Measurements from ENCODE around the gene ATP6V0D1. TPM values are rescaled to one million over a fixed set of nuclear protein-coding genes. Genes with fewer than 3 reads are reported as not detected.
A peak's percentile ranks its signal among the peaks of the same experiment; 100 is the strongest.

The ATP6V0D1 gene
- total and polyA plus RNA-seq, 2 experiments from 2014 or later: 20.6 to 68.7 TPM

DNA sequence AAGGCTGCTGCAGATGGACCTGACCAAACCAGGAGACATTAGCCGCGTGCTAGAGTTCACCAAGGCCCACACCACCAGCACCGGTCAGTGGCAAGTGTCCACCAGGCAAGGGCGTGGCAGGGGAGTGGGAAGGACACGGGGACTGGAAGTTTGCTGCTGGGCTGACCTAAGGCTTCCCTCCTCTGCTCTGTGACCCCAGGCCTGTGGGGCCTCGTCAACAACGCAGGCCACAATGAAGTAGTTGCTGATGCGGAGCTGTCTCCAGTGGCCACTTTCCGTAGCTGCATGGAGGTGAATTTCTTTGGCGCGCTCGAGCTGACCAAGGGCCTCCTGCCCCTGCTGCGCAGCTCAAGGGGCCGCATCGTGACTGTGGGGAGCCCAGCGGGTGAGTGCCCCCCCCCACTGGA is 45.2 kb downstream of the ATP6V0D1 start:
- no peaks in the 10 kb centered on the region for H3K27me3 ChIP-seq (ENCODE audit: insufficient read depth)
- peaks cover 3% of the 10 kb centered on the region; the same call in 1 of the 2 replicates for H3K36me3 ChIP-seq (ENCODE audit: insufficient read depth)
- H3K27ac ChIP-seq (ENCODE audit: low read depth): no peak overlapping the region
- H3K9me3 Mint-ChIP-seq: peaks cover 3% of the 10 kb centered on the region; the same call in 1 of the 3 replicates
- no peak overlapping the region for H2AFZ ChIP-seq
- H4K20me1 ChIP-seq (replicated peaks; ENCODE audit: insufficient read depth): no peaks in the 10 kb centered on the region
- H3K4me3 ChIP-seq: no peak overlapping the region
- no peak for DNase-seq (ENCODE audit: low spot score)
- no peak for TF ChIP-seq EZH2phosphoT487 (IDR thresholded peaks at IDR 0.05; ENCODE audit: unreplicated experiment)
- TF ChIP-seq ZNF114 (CRISPR knock-in tag; IDR thresholded peaks at IDR 0.05): no peak
- TF ChIP-seq, protein P1, sequence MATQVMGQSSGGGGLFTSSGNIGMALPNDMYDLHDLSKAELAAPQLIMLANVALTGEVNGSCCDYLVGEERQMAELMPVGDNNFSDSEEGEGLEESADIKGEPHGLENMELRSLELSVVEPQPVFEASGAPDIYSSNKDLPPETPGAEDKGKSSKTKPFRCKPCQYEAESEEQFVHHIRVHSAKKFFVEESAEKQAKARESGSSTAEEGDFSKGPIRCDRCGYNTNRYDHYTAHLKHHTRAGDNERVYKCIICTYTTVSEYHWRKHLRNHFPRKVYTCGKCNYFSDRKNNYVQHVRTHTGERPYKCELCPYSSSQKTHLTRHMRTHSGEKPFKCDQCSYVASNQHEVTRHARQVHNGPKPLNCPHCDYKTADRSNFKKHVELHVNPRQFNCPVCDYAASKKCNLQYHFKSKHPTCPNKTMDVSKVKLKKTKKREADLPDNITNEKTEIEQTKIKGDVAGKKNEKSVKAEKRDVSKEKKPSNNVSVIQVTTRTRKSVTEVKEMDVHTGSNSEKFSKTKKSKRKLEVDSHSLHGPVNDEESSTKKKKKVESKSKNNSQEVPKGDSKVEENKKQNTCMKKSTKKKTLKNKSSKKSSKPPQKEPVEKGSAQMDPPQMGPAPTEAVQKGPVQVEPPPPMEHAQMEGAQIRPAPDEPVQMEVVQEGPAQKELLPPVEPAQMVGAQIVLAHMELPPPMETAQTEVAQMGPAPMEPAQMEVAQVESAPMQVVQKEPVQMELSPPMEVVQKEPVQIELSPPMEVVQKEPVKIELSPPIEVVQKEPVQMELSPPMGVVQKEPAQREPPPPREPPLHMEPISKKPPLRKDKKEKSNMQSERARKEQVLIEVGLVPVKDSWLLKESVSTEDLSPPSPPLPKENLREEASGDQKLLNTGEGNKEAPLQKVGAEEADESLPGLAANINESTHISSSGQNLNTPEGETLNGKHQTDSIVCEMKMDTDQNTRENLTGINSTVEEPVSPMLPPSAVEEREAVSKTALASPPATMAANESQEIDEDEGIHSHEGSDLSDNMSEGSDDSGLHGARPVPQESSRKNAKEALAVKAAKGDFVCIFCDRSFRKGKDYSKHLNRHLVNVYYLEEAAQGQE (IDR thresholded peaks at IDR 0.05; ENCODE audit: unreplicated experiment): no peak
- no peak for TF ChIP-seq POLR2AphosphoS5 (IDR thresholded peaks at IDR 0.05; ENCODE audit: low read depth)
- no peak for TF ChIP-seq CREB1 (CRISPR knock-in tag; IDR thresholded peaks at IDR 0.05; ENCODE audit: low read depth)
- H3K27ac Mint-ChIP-seq: no peak overlapping the region
- H3F3A ChIP-seq (replicated peaks; ENCODE audit: low read depth): no peaks in the 10 kb centered on the region
- peaks cover 20% of the 10 kb centered on the region for H3K4me1 Mint-ChIP-seq
- ATAC-seq: peak; percentile 5; the same call in 1 of the 3 replicates
- H3K4me1 ChIP-seq (ENCODE audit: insufficient read depth): peaks cover 9% of the 10 kb centered on the region; the same call in 1 of the 2 replicates
- H3K27me3 Mint-ChIP-seq (ENCODE audit: insufficient read depth, low read depth, poor library complexity): peaks cover 25% of the 10 kb centered on the region
- no peaks in the 10 kb centered on the region for H3K9me2 ChIP-seq (ENCODE audit: insufficient read depth)
- peaks cover 19% of the 10 kb centered on the region for H3K36me3 Mint-ChIP-seq (ENCODE audit: low read depth)
- no peaks in the 10 kb centered on the region for H3K79me2 ChIP-seq (replicated peaks; ENCODE audit: insufficient read depth)
- H3K4me2 ChIP-seq: no peak overlapping the region
- no peak overlapping the region for H3K4me3 Mint-ChIP-seq

DNA sequence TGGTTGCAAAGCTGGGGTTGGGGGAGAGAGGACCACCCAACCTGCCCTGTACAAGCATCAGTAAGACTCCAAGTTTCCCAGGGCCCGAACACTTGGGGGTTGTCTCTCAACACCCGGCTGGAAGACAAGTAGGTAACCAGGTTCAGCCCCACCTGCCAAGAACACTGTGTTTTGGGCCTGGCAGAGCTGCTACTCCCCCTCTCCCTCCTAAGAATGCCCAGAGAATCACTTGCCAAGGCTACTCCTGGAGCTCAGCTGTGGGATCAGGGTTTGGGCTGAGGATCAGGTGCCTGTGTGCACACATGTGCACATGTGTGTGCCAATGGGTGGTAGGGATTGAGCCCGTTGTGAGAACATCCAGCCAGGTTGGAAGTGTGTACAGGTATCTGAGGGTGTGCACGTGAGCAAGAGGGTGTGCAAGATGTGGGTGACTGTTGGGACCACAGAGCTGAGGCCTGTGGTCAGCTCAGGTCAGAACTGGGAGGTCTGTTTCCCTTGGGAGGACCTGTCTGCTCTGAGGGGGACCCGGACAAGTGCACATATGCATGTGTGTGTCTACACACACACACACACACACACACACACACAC is 47.7 kb downstream of the ATP6V0D1 start:
- Mint-ChIP-seq H3K27ac (no peak overlapping the region), H3K4me1 (peaks cover 36% of the 10 kb centered on the region)
- peaks cover 23% of the 10 kb centered on the region for H3K27me3 ChIP-seq (ENCODE audit: insufficient read depth)
- TF ChIP-seq ZNF114 (CRISPR knock-in tag; IDR thresholded peaks at IDR 0.05) (no peak), EZH2 (IDR thresholded peaks at IDR 0.05; ENCODE audit: low read depth, unreplicated experiment) (no peak), POLR2AphosphoS5 (IDR thresholded peaks at IDR 0.05; ENCODE audit: low read depth) (no peak), CREB1 (CRISPR knock-in tag; IDR thresholded peaks at IDR 0.05; ENCODE audit: low read depth) (no peak), ZNF331 (CRISPR knock-in tag; IDR thresholded peaks at IDR 0.05; ENCODE audit: low read depth) (no peak), JUNB (IDR thresholded peaks at IDR 0.05; ENCODE audit: unreplicated experiment) (no peak)
- TF ChIP-seq, protein P2, sequence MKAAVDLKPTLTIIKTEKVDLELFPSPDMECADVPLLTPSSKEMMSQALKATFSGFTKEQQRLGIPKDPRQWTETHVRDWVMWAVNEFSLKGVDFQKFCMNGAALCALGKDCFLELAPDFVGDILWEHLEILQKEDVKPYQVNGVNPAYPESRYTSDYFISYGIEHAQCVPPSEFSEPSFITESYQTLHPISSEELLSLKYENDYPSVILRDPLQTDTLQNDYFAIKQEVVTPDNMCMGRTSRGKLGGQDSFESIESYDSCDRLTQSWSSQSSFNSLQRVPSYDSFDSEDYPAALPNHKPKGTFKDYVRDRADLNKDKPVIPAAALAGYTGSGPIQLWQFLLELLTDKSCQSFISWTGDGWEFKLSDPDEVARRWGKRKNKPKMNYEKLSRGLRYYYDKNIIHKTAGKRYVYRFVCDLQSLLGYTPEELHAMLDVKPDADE (IDR thresholded peaks at IDR 0.05): no peak
- TF ChIP-seq, protein P3, sequence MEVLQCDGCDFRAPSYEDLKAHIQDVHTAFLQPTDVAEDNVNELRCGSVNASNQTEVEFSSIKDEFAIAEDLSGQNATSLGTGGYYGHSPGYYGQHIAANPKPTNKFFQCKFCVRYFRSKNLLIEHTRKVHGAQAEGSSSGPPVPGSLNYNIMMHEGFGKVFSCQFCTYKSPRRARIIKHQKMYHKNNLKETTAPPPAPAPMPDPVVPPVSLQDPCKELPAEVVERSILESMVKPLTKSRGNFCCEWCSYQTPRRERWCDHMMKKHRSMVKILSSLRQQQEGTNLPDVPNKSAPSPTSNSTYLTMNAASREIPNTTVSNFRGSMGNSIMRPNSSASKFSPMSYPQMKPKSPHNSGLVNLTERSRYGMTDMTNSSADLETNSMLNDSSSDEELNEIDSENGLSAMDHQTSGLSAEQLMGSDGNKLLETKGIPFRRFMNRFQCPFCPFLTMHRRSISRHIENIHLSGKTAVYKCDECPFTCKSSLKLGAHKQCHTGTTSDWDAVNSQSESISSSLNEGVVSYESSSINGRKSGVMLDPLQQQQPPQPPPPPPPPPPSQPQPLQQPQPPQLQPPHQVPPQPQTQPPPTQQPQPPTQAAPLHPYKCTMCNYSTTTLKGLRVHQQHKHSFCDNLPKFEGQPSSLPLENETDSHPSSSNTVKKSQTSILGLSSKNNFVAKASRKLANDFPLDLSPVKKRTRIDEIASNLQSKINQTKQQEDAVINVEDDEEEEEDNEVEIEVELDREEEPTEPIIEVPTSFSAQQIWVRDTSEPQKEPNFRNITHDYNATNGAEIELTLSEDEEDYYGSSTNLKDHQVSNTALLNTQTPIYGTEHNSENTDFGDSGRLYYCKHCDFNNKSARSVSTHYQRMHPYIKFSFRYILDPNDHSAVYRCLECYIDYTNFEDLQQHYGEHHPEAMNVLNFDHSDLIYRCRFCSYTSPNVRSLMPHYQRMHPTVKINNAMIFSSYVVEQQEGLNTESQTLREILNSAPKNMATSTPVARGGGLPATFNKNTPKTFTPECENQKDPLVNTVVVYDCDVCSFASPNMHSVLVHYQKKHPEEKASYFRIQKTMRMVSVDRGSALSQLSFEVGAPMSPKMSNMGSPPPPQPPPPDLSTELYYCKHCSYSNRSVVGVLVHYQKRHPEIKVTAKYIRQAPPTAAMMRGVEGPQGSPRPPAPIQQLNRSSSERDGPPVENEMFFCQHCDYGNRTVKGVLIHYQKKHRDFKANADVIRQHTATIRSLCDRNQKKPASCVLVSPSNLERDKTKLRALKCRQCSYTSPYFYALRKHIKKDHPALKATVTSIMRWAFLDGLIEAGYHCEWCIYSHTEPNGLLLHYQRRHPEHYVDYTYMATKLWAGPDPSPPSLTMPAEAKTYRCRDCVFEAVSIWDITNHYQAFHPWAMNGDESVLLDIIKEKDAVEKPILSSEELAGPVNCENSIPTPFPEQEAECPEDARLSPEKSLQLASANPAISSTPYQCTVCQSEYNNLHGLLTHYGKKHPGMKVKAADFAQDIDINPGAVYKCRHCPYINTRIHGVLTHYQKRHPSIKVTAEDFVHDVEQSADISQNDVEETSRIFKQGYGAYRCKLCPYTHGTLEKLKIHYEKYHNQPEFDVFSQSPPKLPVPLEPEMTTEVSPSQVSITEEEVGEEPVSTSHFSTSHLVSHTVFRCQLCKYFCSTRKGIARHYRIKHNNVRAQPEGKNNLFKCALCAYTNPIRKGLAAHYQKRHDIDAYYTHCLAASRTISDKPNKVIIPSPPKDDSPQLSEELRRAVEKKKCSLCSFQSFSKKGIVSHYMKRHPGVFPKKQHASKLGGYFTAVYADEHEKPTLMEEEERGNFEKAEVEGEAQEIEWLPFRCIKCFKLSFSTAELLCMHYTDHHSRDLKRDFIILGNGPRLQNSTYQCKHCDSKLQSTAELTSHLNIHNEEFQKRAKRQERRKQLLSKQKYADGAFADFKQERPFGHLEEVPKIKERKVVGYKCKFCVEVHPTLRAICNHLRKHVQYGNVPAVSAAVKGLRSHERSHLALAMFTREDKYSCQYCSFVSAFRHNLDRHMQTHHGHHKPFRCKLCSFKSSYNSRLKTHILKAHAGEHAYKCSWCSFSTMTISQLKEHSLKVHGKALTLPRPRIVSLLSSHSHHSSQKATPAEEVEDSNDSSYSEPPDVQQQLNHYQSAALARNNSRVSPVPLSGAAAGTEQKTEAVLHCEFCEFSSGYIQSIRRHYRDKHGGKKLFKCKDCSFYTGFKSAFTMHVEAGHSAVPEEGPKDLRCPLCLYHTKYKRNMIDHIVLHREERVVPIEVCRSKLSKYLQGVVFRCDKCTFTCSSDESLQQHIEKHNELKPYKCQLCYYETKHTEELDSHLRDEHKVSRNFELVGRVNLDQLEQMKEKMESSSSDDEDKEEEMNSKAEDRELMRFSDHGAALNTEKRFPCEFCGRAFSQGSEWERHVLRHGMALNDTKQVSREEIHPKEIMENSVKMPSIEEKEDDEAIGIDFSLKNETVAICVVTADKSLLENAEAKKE (CRISPR knock-in tag; IDR thresholded peaks at IDR 0.05): no peak

More for the DNA sequence above, 47.7 kb downstream of the ATP6V0D1 start:
- Histone ChIP-seq H3F3A (replicated peaks; ENCODE audit: low read depth) (0 out of 2 replicates have a peak, but pooled peaks cover 4% of the 10 kb centered on the region), H3K9me2 (ENCODE audit: insufficient read depth) (no peaks in the 10 kb centered on the region), H4K20me1 (replicated peaks; ENCODE audit: insufficient read depth) (no peaks in the 10 kb centered on the region), H3K36me3 (ENCODE audit: insufficient read depth) (peaks cover 3% of the 10 kb centered on the region; the same call in 1 of the 2 replicates), H3K79me2 (replicated peaks; ENCODE audit: insufficient read depth) (no peaks in the 10 kb centered on the region), H3K4me3 (0 out of 2 replicates have a peak overlapping the region, but pooled peaks have one; percentile 85), H3K4me2 (peak overlapping the region; percentile 98), H3K4me1 (ENCODE audit: insufficient read depth) (peaks cover 24% of the 10 kb centered on the region), H2AFZ (no peak overlapping the region), H3K27ac (ENCODE audit: low read depth) (no peak overlapping the region)
- ATAC-seq (no peak), DNase-seq (ENCODE audit: low spot score) (no peak)
- Mint-ChIP-seq H3K27me3 (ENCODE audit: insufficient read depth, low read depth, poor library complexity) (peaks cover 37% of the 10 kb centered on the region), H3K36me3 (ENCODE audit: low read depth) (peaks cover 16% of the 10 kb centered on the region), H3K9me3 (peaks cover 3% of the 10 kb centered on the region; the same call in 1 of the 3 replicates), H3K4me3 (peak overlapping the region; percentile 7; the same call in 1 of the 3 replicates)
